Effector CD8-positive, alpha-beta T cell (primary cell): ENCODE data around the gene USP48.
A peak's percentile ranks its signal among the peaks of the same experiment; 100 is the strongest.
"Not testable (repeated sequence)": the region's sequence is repeated elsewhere in the genome, so short reads cannot be mapped to it uniquely, and the experiment has no call there.

Source experiments
- DNase-seq: peaks from one replicate; lab custom pipeline; 2025; lab: John Stamatoyannopoulos, UW
- total RNA-seq, 4 experiments: gene quantifications; one replicate each; lab custom pipeline; 2026; lab: John Stamatoyannopoulos, UW

The USP48 gene, protein sequence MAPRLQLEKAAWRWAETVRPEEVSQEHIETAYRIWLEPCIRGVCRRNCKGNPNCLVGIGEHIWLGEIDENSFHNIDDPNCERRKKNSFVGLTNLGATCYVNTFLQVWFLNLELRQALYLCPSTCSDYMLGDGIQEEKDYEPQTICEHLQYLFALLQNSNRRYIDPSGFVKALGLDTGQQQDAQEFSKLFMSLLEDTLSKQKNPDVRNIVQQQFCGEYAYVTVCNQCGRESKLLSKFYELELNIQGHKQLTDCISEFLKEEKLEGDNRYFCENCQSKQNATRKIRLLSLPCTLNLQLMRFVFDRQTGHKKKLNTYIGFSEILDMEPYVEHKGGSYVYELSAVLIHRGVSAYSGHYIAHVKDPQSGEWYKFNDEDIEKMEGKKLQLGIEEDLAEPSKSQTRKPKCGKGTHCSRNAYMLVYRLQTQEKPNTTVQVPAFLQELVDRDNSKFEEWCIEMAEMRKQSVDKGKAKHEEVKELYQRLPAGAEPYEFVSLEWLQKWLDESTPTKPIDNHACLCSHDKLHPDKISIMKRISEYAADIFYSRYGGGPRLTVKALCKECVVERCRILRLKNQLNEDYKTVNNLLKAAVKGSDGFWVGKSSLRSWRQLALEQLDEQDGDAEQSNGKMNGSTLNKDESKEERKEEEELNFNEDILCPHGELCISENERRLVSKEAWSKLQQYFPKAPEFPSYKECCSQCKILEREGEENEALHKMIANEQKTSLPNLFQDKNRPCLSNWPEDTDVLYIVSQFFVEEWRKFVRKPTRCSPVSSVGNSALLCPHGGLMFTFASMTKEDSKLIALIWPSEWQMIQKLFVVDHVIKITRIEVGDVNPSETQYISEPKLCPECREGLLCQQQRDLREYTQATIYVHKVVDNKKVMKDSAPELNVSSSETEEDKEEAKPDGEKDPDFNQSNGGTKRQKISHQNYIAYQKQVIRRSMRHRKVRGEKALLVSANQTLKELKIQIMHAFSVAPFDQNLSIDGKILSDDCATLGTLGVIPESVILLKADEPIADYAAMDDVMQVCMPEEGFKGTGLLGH
- total RNA-seq, result 87.4 to 121 (median 110) reads per million in 4 experiments

DNA sequence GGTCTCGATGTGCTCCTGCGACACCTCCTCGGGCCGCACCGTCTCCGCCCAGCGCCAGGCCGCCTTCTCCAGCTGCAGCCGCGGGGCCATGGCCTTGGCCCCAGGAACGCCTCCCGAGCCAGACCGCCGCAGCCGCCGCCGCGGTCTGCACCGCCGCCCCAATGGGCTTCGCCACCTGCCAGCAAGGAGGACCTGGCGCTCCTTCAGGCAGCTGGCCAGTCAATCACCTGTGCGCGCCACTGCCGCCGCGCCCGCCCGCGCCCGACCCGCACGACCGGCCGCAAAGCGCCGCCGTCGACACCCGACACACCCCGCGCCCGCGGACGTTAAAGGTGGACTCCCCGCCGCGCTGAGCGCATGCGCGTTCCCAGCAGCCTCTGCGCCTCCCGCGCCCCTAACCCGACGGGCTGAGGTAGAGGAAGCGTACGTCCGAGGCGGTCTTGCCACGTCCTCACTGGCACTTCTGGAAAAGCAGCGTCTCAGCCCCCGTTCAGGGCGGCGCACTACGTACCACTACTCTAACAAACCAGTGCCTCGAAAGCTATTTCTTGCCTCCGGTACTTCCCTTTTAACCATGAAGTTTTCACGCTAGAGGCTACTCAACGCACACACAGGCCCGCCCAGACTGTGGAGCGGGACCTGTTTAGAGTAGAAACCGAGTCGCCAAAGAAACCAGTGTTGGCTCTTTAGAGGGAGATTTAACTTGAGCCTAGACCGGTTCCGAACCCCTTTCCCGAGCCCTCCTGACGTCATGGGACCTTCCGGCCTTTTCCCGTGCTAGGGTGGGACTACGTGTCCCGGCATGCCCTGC lies at the start of gene USP48:
Gene USP48 (minus strand): TSS at position 282 of the 811 bp plus-strand sequence. CDS start 192 bp downstream, at position 90.
- DNase-seq, result peak; percentile 92

DNA sequence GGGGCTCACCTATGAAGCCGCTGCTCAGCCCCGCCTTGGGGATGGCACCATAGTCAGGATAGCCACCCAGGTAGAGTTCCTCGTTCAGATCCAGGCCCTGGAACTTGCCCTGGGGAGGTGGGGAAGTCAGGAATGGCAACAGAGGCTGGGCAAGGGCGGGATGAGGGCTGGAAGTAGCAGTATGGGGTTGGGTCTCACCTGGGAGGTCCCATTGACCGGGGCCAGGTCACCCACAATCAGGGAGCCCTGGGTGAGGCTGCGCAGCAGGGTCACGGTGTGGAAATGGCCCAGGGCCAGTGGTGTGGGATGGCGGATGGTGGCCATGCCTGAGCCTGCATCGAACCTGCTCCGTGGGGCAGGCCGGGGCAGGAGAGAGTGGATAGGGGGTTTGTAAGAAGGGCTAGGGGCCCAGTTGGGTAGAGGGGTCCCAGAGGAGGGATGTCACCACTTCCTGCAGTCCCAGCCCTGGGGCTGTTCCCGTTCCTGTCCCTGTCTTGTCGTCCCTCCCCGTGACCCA lies 48.6 kb upstream of the USP48 start:
- DNase-seq, result no peak

DNA sequence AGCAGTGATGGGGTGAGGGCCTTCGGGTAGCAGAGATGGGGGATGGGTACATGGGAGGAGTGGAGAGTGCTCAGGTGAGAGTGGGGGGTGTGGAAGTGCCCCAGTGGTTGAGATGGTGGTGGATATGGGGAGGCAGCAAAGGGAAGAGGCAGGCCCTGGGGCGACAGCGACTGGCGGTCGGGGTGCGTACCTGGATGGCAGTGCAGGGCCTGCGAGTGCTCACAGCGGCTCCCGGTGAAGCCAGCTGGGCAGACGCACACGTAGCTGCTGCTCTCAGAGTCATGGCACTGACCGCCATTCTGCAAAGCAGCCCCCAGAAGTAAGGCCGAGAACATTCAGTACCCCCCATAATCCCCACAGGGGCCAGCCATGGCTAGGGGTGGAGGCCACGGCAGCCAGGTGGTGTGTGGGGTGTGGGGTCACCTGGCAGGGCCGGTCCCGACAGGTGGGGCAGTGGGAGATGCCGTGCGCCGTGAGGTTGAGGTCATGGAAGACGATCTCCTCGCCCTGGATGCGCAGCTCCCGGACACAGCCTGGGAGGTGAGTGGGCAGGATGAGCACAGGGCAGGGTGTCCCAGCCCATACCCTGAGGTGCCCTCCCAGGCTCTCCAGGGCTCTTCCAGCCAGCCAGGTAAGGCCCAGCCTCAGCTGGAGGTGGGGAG lies 48.0 kb upstream of the USP48 start:
- no peak for DNase-seq

DNA sequence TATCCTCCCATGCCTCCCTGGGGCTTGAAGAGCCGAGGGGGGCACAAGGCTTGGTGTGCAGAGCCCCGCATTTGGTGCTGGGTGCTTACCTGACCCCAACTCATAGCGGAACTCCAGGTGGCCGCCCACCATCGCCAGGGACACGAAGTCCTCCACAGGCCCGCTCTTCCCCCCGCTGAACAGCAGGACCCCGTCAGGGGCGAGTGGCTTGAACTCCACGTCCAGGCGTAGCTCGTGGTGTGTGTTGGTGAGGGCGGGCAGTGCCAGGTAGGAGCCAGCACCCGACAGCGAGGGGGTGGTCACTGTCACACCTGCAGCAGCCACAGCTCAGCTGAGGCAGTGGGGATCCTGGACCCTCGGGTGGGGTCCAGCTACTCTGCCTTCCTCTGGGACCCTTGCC lies 46.3 kb upstream of the USP48 start:
- no peak for DNase-seq

DNA sequence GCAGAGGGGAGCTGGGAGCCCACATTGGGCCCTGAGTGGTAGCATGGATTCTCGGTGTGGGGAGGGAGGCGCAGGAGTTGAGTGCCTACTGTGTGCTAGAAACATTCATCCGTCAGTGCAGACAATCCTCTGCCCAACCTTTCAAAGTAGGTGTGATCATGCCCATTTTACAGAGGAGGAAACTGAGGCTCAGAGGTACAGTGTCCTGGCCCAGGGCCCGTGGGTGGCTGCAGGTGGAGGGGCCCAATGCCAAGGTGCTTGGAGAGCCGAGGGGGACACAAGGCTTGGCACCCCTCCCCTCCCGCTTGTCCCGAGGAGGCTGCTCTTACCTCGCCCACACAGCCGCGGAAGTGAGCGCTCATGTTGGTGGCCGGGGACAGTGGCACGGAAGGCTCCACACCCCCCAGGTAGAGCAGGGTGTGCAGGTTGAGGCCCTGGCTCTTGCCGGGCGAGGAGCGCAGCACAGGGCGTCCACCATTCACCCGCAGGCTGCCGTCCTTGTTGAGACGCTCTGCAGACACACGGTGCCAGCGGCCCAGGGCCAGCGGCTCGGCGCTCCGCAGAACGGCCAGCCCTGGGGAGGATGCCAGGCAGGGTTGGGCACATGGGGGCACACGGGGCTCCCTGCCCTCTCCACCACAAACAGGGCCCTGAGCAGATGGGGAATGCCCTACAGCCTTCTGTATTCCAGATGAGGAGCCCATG lies 45.7 kb upstream of the USP48 start:
- no peak for DNase-seq

DNA sequence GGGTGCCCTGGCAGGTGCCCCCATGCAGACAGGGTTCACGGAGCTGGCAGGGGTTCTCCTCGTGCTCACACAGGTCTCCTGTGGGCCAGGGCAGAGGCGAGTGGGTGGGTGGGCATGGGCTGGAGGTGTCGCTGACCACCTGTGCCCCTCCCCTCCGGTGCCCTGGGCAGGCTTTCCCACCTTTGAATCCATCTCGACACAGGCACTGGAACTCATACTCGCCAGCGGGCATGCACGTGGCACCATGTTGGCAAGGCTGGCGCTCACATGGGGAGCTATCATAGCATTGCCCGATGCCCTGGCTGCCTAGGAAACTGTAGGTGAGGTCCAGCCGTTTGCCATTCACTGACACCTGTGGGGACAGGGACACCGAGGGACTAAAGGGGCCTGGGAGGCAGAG lies 45.1 kb upstream of the USP48 start:
- no peak for DNase-seq

DNA sequence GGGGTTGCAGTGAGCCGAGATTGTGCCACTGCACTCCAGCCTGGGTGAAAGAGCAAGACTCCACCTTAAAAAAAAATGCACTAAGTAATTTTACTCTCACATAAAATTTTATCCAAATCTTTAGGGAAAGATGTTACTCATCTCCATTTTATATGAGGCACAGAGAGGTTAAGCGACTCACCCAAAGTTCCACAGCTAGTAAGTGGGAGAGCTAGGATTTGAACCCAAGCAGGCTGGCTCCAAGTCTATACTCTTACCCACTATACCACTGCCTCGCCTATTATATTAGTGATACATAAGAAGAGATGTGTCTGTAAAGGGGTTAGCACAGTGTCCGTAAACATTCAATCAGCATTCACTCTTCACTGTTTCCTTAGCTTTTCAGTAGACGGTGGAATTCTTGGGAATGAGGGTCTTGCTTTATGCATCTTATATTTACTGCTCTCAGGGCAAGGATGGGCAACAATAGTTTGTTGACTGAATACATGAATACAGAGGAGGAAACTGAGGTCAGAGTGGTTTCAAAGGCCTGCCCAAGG lies 44.3 kb upstream of the USP48 start:
- no peak for DNase-seq

DNA sequence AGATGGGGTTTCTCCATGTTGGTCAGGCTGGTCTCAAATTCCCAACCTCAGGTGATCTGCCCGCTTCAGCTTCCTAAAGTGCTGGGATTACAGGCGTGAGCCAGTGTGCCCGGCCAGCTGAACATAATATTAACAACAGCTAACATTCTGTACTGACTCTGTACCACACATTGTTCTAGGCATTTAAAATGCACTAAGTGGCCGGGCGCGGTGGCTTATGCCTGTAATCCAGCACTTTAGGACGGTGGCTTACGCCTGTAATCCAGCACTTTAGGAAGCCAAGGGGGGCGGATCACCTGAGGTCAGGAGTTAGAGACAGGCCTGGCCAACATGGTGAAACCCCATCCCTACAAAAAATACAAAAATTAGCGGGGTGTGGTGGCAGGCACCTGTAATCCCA lies 43.7 kb upstream of the USP48 start:
- not testable (repeated sequence) for DNase-seq

DNA sequence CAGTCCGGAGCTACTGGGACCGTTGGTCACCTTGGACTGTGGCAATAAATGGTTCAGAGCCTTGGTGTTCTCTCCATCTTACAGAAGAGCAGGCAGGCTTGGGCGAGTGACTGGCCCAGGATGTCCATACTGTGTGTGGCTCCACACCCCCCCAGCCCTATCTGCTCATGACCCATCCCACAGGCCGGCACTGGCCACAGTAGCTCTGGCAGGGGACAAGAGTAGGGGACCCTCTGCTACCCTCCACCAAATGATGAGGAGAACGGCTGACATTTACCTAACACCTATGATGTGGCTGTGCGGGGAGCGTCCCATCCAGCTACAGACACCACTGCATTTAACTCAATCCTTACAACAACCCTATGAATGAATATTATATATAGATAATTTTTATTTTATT lies 42.4 kb upstream of the USP48 start:
- no peak for DNase-seq

DNA sequence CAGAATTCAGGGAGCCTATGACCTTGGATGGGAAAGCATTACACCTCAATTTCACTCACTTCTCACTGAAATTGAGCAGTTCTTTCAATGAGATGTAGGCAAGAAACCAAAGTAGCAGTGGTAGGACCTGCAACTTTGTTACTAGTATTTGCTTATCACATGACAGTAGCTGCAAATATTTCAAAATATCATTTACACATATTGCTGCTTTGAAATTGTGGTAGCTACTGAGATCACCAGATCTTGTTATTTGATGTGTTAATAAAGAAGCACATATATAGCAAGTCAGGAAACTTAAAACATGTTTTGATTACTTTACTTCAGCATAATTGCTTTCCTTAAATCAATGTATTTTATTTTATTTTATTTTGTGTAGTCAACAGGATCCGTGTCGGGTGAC lies 42.0 kb upstream of the USP48 start:
- DNase-seq, result no peak

DNA sequence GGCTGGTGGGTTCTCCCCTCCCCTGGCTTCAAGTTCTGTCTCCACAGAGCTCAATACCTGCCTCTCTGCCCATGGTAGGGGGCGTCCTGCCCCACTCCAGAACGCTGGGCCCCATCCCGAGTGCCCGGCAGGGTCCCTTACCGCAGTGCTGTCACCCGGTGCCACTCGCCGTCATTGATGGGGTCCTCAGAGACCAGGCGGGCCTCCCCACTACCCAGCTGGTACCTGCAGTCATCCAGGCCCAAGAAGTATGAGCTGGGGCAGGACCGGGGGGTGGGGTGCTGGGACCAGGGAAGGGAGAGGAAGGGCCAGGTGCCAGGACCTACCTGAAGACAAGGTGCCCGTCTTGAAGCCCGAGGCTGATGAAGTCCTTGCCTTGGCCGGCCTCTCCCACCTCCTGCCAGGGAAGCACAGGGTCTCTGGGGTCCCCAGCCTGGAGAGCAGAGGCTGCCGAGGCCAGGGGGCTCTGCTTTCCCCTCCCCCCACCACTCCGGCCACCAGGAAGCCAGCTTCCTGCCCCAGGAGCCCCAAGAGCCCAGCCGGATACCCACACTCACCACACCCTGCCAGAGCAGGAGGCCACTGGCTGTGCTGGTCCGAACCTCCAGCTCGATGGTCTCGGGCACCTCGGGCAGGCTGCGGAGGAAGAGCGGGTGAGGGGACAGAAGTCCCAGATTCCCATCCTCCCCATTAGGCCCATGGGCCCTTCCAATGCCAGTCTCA lies 41.2 kb upstream of the USP48 start:
- no peak for DNase-seq

DNA sequence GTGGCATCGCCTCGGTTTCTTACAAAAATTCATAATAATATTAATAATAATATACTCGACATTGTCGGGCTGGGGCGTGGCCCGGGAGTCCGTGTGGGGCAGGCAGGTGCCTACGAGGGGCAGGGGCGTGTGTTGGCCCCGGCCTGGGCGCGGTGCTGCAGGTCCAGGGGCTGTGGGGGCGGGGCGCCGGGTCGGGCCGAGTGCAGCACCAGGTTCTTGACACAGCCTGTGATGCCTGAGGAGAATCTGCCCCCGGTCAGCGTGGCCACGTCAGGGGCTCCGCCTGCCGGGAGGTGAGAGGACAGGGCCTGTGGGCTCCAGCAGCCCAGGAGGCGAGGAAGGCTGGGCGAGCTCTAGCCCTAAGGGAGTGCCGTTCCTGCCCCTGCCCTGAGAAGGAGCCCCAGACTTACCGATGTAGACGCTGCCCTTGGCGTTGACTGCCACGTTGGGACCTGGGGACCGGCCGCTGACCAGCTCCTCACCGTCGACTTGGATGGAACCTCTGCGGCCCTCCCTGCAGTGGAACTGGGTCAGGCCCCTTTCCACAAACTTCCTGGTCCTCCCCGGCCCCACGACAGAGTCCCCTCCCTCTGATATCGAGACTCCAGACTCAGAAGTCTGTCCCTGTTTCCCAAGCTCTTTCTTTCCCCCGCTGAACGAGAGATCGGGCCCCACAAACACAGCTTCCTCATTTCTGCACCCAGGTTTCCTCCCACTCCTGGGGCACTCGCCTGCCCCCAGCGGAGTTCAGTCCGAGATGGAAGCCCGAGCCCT lies 40.4 kb upstream of the USP48 start:
- no peak for DNase-seq

DNA sequence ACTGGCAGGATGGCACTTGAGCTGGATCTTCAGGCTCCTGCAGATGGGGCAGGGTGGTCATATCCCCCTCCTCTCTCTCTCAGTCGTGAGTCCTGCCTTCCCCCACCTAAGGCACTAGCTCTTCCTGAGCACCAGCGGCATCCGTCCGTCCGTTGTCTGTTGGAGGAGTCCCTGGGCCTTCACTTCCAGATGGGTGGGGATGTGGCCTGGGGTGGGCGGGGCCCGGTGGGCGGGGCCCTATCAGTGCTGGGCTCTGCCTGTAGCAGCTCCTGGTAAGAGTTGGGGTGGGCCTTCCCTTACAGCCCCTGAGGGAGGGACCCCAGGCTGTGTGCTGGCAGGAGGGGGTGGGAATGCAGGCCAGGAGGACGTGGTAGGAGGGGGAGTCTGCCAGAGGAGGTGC lies 39.4 kb upstream of the USP48 start:
- DNase-seq, result no peak

DNA sequence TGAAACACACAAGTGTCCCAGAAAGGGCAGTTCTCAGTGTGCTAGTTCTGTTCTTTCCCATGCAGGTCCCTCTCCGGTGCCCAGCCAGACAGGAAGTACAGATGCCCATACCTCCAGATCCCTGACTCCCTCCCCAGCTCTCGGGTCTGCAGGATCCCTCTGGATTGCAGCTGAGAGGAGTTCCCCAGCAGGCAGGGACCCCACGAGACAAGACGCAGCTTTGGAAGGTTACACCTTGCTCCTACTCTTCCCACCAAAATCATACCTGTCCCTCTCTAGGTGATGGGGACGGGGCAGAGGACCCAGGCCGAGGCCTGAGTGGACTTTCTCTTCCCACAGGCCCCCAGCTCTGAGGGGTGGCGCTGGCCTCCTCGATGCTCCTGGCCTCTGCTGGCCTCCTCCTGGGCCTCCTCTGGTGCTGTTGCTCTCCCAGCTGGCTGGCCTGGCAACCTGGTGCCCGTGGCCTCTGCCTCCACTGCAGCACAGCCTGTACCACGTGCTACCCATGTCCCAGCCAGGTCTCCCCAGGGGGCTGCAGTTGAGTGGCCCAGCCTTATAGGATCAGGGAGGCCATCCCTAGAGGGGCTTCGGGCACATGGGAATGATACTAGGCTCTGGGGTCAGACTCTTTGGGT lies 38.6 kb upstream of the USP48 start:
- no peak for DNase-seq

DNA sequence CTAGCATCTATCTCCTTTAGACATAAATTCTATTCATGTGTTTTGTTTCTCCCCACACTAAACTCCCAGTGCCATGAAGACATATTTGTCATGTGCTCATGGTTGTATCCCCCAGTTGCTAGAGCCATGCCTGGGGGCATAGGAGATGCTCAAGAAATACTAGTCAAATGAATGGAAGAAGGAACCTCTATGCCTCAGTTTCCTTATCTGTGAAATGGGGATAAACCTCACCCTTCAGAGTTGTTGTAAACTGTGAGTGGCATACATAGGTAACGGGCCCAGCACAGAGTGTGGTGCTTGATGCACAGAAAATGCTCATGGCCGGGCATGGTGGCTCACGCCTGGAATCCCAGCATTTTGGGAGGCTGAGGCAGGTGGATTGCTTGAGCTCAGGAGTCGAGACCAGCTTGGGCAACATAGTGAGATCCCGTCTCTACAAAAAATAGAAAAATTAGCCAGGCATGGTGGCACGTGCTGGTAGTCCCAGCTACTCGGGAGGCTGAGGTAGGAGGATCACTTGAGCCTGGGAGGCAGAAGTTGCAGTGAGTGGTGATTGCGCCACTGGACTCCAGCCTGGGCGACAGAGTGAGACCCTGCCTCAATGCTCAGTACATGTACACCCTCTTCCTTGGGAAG lies 37.8 kb upstream of the USP48 start:
- DNase-seq, result no peak

DNA sequence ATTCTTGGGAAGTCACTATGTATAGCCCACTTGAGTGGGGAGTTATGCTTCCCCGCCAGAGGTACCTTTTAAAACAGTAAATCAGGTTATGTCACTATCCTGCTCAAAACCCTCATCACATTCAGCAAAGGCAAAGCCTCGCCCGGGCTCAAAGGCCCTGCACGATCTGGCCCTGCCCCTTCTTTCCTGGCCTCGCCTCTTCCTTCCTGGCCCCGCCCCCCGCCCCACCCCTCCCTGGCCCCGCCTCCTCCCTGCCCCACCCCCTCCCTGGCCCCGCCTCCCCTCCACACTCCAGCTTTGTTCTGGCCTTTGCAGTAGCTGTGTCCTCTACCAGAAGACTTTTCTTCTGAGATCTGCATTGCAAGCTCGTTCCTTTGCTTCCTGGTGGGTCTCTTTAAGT lies 35.7 kb upstream of the USP48 start:
- DNase-seq, result no peak

DNA sequence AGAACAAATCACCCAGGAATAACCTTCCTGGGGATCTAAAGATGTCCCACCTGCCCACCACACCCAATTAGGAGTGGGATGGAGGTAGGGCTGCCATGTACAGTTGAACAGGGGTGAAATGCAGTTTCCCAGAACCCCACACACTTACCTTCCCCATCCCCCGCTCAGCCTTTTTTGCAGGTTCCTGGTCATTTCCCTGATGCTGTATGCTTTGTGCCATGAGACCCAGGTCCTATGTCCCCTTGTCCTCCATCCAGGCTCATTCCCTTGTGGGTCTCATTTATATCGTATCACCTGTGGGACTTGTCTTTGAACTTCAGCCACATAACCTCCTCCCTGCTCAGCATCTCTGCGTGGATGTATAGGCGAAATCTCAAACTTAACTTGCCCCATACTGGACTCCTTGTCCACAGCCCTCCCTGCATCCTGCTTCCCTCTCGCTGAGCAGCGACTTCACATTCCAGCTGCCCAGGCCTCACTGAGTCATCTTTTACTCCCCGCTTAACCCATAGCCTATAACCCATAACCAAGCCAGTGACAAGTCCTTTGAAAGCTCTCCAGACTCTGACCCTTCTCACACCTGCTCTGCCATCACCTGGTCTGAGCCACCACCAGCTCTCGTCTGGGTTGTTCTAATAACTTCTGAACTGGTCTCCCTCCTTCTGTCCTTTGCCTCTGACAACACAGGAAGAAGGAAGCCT lies 33.8 kb upstream of the USP48 start:
- no peak for DNase-seq
